LoVo (cell line): ENCODE data around the gene CYP1A2.

Experiments used
- DNase-seq: peaks from one replicate; pipeline ENCODE4 v3.0.0-alpha.2; 2016; ENCODE audit warnings: low spot score

The CYP1A2 gene

DNA sequence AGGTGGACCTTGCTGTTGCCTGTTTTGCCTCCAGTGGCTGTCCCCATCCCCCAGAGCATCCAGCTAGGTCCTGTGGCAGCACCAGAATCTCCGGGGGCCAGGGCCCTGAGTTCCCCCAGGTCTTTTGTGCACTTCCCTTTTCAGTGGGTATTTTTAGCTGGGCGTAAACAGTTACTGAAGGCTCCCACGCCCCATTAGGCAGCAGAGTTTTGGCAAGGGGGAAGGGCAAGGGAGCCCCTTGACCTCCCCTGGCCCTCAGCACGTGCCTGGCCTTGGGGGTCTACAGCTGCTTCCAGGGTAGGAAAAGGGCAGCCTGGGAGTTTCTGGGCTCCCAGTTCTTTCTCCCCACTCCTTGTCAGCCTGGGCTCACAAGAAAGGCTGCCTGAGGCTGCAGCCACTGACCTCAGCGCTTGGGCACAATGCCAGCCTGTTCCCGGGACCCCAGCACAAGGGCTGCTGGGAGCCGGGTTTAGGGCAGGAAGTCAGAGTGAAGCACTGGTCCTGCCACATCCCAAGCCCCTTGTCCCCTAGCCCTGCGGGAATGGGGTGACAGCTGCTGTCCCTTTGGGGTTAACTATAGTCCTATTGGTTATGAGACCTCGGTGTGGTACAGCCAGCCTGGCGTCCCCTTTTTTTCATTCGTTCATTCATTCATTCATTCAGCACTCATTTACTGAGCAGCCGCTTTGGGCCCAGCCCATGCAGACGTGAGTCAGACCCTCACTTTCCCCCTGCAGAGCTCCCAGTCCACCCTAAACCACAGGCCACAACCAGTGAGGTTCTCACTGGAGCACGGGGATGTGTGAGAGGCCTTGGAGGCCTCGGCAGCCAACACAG, 41.7 kb downstream of the CYP1A2 start:
- no peak for DNase-seq

DNA sequence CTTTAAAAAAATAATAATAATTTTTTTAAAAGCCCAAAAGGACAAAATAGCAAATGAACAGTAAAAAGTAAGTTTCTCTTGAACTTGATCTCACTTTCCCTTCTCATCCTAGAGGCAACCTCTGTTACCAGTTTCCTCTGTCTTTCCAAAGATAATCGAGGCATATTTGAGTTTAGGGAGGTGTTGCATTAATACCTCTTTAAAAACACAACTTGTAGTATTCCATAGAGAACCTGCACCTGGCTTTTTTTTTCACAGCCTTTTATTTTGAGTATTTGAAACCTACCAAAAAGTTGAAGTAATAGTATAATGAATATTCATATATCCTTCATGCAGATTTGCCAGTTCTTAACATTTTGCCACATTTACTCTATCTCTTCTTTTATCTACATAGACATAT, 42.4 kb downstream of the CYP1A2 start:
- no peak for DNase-seq

DNA sequence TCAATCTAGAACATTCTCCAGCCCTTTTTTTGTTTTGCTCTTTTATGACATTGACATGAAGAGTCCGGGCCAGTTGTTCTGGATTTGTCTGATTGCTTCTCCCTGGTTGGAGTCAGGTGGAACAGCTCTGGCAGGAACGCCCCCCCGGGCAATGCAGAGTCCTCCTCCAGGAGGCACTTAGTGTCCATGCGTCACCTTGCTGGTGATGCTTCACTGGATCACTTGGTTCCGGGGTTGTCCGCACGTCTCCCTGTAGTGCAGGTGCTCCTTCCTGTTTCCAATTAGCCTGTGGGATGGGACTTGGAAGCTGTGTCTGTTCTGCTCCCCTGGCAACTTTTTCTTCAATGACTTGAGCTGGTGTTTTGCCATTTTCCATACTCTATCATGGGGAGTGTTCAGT, 43.0 kb downstream of the CYP1A2 start:
- no peak for DNase-seq

DNA sequence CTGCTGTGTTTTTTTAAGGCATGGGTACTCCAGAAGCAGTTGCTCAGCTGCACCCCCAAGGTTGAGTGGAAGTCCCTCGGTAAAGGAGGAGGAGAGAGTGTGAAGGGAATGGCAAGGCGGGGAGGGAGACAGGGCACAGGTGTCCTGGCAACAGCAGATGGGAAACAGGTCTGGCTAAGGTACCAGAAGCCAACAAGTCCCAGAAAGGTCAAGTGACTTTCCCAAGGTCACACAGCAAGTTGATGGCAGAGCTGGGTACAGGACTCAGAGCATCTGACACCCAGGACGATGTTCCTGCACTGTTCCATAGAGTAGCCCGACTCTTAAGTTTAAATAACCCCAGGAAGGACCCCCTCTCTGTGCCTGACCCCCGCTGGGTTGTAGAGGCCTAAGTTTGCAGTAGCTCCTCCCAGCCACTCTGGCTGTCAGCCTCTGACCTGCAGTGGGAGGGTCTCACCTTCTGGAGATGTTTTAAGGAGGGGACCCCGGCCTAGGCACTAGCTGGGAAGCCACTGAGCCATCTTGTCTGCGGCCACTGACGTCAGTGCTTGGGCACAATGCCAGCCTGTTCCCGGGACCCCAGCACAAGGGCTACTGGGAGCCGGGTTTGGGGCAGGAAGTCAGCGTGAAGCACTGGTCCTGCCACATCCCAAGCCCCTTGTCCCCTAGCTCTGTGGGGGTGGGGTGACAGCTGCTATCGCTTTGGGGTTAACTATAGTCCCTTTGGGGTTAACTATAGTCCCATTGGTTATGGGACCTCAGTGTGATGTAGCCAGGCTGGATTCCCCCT, 43.8 kb downstream of the CYP1A2 start:
- DNase-seq = no peak

DNA sequence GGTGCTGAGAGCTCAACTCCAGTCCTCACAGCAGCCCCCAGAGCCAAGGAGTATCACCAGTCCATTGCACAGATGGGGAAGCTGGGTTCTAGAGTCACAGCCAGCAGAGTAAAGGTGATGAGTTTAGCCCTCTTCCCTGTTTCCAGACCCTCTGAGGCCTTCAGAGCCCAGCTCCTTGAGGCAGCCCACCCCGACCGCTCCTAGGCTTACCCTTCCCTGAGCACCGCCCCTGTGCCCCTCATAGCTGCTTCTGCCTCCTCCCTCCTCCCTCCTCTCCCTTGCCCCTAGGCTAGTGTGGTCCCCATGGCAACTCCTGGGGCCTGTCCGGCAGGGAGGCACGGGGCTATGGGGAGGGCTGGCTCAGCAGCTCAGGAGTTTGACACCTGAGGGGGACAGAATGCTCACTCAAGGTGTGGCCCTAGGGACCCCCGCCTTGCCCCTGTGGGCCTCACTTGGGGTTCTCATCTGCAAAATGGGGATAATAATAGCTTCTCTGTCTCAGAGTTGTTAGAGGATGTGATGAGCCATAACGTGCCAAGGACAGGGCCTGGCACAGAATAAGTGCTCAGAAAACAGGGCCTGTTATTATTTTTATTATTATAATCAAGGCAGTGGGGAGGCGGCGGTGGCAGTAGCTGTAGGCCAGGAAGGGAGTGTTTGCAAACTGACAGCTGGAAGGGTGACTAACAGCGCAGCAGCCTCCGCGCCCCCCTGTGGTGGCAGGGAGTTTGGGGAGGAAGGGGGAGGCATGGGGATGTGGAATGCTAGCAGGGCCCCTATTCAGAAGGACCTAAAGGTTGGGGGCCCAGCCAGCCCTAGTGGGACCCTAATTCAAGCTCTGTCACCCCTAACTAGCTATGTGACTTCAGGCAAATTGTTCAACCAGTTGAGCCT, 44.7 kb downstream of the CYP1A2 start:
- no peak for DNase-seq

DNA sequence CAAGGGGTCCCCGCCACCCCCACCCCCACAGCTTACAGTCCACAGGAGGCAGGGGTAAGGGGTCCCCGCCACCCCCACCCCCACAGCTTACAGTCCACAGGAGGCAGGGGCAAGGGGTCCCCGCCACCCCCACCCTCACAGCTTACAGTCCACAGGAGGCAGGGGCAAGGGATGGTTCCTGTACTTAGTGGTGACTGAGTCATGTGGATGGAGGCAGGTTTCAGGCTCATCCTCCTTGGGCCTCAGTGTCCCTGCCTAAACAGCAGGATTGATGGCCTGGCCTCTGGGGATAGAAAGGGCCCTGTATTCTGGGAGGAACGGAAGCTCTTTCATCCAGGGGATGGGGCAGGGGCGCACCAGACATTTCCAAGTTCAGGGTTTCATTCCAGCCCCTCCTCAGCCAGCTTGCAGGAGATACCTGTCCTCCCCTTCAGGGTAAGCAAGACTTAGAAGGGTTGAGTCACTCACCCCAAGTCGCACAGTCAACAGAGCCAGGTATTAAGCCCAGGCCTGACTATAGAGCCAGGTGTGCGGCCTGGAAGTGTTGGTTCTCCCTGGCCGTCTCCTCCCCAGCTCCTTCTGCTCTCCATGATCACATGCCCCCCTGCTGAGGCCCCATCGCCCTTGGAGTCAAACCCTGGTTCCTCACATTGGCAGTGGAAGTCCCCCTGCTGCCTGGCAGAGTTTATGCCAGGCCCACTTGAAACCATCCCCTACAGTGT, 45.8 kb downstream of the CYP1A2 start:
- DNase-seq = no peak

DNA sequence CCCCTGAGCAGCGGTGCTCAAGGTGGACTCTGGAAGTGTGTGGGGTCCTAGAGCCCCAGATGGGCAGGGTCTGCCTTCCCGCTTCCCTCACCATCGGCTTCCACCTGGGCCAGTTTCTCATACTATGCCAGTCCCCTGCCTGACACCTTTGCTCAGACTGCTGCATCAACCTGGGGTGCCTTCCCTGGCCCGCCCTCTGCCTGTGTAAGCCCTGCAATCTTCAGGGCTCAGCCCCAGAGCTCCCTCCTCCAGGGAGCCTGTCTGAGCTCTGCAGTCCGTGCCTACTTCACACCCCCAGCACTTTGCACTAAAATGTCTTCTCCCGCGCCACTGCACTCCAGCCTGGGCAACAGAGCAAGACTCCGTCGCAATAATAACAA, 46.3 kb downstream of the CYP1A2 start:
- DNase-seq = no peak

DNA sequence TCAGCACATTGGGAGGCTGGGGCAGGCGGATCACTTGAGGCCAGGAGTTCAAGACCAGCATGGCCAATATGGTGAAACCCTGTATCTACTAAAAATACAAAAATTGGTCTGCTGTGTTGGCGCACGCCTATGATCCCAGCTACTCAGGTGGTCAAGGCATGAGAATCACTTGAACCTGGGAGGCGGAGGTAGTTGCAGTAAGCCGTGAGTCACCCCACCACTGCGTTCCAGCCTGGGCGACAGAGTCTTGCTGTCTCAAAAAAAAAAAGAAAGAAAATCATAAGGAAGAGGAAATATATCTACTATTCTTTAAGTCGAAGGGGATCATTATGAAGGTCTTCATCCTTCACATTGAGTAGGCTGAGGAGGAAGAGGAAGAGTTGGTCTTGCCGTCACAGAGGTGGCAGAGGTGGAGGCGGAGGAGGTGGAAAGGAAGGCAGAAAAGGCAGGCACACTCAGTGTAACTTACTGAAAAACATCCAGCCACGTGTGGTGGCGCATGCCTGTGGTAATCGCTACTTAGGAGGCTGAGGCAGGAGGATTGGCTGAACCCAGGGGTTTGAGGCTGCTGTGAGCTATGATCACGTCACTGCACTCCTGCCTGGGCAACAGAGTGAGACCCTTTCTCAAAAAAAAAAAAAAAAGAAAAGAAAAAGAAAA, 47.5 kb downstream of the CYP1A2 start:
- no peak for DNase-seq

DNA sequence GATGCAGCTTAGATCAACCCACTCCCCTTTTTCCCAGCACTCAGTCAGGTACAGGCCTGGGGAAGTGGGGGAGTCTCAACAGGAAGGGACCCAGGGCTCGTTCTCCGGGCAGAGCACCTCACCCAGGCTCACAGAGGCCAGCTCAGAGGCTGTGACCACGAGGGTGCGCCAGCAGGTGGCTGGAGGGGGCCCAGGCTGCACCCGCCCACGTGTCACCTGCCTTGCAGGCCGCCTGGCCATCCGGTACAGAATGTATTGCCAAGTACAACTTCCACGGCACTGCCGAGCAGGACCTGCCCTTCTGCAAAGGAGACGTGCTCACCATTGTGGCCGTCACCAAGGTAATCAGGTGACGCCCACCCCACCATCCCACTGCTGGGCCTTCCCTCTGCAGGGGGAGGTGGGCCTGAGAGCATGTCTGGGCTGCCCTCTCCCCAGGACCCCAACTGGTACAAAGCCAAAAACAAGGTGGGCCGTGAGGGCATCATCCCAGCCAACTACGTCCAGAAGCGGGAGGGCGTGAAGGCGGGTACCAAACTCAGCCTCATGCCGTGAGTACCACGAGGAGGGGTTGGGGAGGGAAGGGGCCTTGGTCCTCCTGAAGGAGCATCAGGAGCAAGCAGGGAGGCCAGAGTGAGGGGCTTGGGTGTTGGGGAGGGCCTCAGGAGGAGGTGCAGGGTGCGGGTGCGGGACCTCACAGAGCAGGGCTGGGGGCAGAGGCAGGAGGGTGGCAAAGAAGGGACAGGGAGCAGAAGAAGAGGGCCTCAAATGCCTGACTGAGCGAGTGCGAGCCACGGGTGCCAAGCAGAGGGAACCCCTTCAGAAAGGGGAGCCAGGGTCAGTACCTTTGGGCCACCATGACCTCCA, 50.0 kb downstream of the CYP1A2 start:
- DNase-seq = no peak

DNA sequence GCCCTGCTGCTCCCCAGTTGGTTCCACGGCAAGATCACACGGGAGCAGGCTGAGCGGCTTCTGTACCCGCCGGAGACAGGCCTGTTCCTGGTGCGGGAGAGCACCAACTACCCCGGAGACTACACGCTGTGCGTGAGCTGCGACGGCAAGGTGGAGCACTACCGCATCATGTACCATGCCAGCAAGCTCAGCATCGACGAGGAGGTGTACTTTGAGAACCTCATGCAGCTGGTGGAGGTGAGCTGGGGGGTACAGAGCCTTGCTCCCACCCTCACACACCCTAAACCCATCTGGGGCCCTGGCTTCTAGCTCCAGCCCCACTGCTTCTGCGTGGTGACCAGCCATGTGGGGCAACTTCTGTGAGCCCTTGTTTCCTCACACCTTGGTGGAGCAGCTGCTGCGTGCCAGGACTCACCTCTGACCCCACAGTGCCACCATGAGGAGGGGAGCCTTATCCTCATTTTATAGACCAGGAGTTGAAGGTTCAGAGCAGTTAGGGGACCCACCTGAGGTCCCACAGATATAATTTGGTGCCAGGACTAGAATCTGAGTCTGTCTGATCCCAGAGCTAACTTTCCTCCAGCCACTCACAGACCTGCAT, 50.7 kb downstream of the CYP1A2 start:
- DNase-seq = no peak

DNA sequence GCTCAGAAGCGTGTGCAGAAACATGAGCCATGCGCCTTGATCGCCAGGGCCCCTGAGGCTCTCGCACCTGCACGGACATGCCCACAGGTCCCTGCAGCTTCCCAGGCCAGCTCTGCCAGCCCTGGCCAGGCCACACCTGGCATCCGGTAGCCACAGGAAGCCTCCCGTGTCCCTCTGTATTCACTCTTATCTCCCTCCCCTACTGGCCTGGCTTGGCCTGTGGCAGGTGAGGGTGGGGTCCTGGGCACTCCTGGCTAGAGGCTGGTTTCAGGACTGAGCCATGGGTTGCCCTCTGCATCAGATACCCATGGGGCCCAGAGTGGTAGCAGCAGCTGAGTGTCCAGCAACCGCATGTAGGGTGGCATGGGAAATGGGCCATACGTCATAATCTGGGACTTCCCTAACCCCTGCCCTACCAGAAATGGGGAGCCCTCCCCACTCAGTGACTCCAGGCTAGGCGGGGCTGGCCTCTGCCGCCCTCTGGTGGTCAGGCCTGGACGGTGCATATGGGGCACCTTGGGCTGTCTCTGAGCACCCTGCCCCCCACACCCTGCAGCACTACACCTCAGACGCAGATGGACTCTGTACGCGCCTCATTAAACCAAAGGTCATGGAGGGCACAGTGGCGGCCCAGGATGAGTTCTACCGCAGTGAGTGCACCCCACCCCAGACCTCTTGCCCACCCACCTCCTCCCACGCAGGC, 51.4 kb downstream of the CYP1A2 start:
- peak; percentile 38 for DNase-seq

DNA sequence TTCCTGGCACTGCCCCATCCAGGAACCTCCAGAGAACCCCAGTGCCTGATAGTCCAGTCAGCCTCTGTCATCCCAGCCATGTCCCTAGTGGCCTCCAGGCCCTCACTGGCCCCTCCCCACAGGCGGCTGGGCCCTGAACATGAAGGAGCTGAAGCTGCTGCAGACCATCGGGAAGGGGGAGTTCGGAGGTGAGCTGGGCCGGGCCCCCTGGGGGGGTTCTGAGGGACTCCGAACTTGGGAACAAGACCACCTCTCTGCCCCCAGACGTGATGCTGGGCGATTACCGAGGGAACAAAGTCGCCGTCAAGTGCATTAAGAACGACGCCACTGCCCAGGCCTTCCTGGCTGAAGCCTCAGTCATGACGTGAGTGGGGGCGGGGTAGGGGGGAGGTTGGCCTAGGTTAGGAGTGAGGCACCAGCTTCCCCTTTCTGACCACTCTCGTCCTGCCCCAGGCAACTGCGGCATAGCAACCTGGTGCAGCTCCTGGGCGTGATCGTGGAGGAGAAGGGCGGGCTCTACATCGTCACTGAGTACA, 52.0 kb downstream of the CYP1A2 start:
- no peak for DNase-seq

DNA sequence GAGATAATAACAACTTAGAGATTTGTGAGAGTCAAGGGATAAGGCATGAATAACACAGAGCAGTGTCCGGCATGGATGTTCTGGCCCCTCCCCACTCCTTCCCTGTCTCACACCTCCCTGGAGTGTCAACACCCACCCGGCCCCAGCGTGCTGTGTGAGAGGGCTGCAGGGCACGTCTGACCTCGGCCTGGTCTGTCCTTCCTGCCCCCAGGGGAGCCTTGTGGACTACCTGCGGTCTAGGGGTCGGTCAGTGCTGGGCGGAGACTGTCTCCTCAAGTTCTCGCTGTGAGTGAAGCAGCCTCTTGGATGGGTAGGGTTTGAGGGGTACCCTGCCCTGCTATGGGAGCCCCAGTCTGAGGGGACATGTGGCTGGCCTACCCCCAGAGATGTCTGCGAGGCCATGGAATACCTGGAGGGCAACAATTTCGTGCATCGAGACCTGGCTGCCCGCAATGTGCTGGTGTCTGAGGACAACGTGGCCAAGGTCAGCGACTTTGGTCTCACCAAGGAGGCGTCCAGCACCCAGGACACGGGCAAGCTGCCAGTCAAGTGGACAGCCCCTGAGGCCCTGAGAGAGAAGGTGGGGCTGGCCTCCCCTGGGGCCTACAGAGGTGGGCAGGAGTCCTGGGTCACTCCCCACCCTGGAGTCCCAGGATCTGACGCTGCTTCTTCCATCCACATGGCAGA, 52.8 kb downstream of the CYP1A2 start:
- no peak for DNase-seq

DNA sequence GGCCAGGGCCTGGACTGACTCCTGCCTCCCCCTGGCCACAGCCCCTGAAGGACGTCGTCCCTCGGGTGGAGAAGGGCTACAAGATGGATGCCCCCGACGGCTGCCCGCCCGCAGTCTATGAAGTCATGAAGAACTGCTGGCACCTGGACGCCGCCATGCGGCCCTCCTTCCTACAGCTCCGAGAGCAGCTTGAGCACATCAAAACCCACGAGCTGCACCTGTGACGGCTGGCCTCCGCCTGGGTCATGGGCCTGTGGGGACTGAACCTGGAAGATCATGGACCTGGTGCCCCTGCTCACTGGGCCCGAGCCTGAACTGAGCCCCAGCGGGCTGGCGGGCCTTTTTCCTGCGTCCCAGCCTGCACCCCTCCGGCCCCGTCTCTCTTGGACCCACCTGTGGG, 53.6 kb downstream of the CYP1A2 start:
- DNase-seq = no peak

DNA sequence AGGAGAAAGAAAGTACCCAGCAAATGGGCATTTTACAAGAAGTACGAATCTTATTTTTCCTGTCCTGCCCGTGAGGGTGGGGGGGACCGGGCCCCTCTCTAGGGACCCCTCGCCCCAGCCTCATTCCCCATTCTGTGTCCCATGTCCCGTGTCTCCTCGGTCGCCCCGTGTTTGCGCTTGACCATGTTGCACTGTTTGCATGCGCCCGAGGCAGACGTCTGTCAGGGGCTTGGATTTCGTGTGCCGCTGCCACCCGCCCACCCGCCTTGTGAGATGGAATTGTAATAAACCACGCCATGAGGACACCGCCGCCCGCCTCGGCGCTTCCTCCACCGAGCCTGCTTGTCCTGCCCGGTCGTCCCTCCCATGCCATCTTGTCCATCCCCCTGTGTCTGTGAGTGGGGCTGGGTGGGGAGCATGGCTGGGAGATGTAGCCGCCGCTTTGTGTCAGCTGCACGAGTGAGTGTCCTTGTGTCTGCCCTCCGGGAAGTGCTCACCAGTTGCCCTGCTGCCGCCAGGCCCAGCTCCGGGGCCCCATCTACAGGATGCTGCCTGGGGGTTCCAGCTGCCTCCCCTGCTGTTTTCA, 54.3 kb downstream of the CYP1A2 start:
- no peak for DNase-seq

DNA sequence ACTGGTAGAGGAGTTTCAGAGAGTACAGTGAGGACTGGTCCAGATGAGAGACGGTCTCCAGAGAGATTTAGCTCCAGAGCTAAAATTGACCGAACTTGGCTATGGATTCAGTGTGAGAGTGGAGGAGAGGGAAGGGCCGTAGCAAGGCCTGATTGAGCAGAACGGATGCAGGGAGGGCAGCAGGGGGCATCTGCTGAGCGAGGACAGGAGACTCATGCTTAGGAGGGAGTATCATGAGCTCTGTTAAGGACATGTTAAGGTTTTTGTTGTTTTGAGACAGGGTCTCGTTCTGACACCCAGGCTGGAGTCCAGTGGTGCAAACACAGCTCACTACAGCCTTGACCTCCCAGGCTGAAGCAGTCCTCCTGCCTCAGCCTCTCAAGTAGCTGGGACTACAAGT, 56.3 kb downstream of the CYP1A2 start:
- DNase-seq = no peak
